OCI-LY7 (cell line): ENCODE measurements around the gene CSH1. TPM values are rescaled to one million over a fixed set of nuclear protein-coding genes. Genes with fewer than 3 reads are reported as not detected.

Experiments
- BruUV-seq: library from RNA; stranded (reverse); fragments of 400-500 nt; replicated peaks from 2 replicates; lab custom pipeline; 2021; lab: Mats Ljungman, UMichigan
- CTCF ChIA-PET: fragments of 300-600 bp; sonication (Branson Sonifier 250); formaldehyde crosslinking; loops from one replicate; lab custom pipeline; 2022; ENCODE audit warnings: antibody characterized with exemption; ENCODE audit not compliant: unreplicated experiment; lab: Charles Lee
- POLR2A ChIA-PET: fragments of 300-600 bp; sonication (Branson Sonifier 250); formaldehyde crosslinking; loops from one replicate; lab custom pipeline; 2022; ENCODE audit warnings: antibody characterized with exemption; lab: Charles Lee
- DNase-seq: peaks from one replicate; pipeline ENCODE4 v3.0.0-alpha.2; 2015; ENCODE audit warnings: low spot score
- H2AFZ ChIP-seq: fragments of 200-600 bp; sonication (generic), shearing (Covaris generic); 2 replicates; pipeline ENCODE4 v1.6.1; 2014; ENCODE audit warnings: mild to moderate bottlenecking, antibody characterized with exemption, low read length, moderate library complexity
- H3K27ac ChIP-seq: fragments of 200-600 bp; sonication (generic); 2 replicates; pipeline ENCODE4 v1.5.1; 2014; ENCODE audit warnings: mixed run types, low read depth, mild to moderate bottlenecking, moderate library complexity, low read length, inconsistent platforms; ENCODE audit not compliant: poor library complexity, severe bottlenecking
- H3K36me3 ChIP-seq: fragments of 200-600 bp; sonication (generic); 2 replicates; pipeline ENCODE4 v1.6.1; 2014; ENCODE audit warnings: mild to moderate bottlenecking, antibody characterized with exemption, low read length, moderate library complexity, mixed read lengths; ENCODE audit not compliant: insufficient read depth
- H3K4me1 ChIP-seq: fragments of 200-600 bp; sonication (generic); 2 replicates; pipeline ENCODE4 v1.5.1; 2014; ENCODE audit warnings: mild to moderate bottlenecking, low read length; ENCODE audit not compliant: insufficient read depth, poor library complexity, severe bottlenecking
- H3K4me2 ChIP-seq: fragments of 200-600 bp; sonication (generic); 2 replicates; pipeline ENCODE4 v1.6.1; 2014; ENCODE audit warnings: mild to moderate bottlenecking, low read length
- H3K4me3 ChIP-seq: fragments of 200-600 bp; sonication (generic); 2 replicates; pipeline ENCODE4 v1.5.1; 2014; ENCODE audit warnings: mild to moderate bottlenecking, low read depth, low read length; ENCODE audit not compliant: poor library complexity, severe bottlenecking
- H3K79me2 ChIP-seq: fragments of 200-600 bp; sonication (generic); 2 replicates; pipeline ENCODE4 v1.6.1; 2016; ENCODE audit warnings: low read depth, mild to moderate bottlenecking, low read length, moderate library complexity, mixed read lengths; ENCODE audit not compliant: insufficient read depth
- H3K9me2 ChIP-seq: fragments of 200-600 bp; sonication (generic); 2 replicates; pipeline ENCODE4 v1.6.1; 2016; ENCODE audit warnings: mild to moderate bottlenecking, low read length, mixed read lengths; ENCODE audit not compliant: insufficient read depth
- H3K9me3 ChIP-seq: fragments of 200-600 bp; sonication (generic); 2 replicates; pipeline ENCODE4 v1.6.1; 2014; ENCODE audit warnings: mild to moderate bottlenecking, mixed run types, low read length, mixed read lengths
- H4K20me1 ChIP-seq: fragments of 200-600 bp; sonication (generic); 2 replicates; pipeline ENCODE4 v1.6.1; 2014; ENCODE audit warnings: mild to moderate bottlenecking, antibody characterized with exemption, low read length, moderate library complexity, mixed read lengths; ENCODE audit not compliant: insufficient read depth
- EZH2phosphoT487 ChIP-seq: fragments of 200-600 bp; sonication (generic); IDR thresholded peaks from 2 replicates; pipeline ENCODE4 v1.6.1; 2018; ENCODE audit warnings: low read depth, borderline replicate concordance, mild to moderate bottlenecking, mixed run types, antibody characterized with exemption, low read length, moderate library complexity, mixed read lengths
- intact Hi-C: fragments of 100-400 bp; cut with micrococcal nuclease; formaldehyde crosslinking; loops from one replicate; pipeline ENCODE4 v1.10.0; 2022; ENCODE audit not compliant: unreplicated experiment
- total RNA-seq, 2 experiments: library from RNA; depleted of rRNA in 1 of 2; stranded (reverse); fragments of >200 nt in 1 of 2; shearing (Covaris generic) in 1 of 2; gene quantifications; 2 replicates each; pipeline ENCODE4 v1.2.3, GENCODE V29; 2014 to 2022
- TF ChIP-seq, protein P1 (sequence below): fragments of 200-600 bp; sonication (generic); conservative IDR thresholded peaks from 2 replicates; pipeline ENCODE4 v1.5.1; 2014; ENCODE audit warnings: mild to moderate bottlenecking, antibody characterized with exemption, low read length, moderate library complexity, mixed read lengths

CSH1 gene
- total RNA-seq, 2 experiments from 2014 or later, result not detected

DNA sequence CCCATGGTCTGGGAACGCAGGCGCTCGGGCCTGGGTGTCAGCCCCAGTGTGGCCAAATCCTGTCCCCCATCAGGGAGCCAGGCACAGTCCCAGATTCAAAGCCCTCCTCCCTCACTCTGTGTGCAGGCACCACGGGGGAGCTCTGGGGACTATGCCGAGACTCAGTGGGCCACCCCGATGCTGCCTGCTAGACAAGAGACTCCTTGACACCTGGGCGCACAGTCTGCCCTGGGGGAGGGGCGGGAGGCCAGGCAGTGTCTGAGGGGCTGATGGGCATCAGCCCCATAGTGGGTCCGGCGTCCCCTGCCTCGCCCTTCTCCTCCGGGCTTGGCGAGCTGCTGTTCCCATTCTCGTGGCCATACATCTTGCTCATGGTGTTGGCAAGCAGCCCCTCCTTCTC, 44.2 kb upstream of the CSH1 start:
- no peak overlapping the region for H2AFZ ChIP-seq
- DNase-seq, result no peak
- BruUV-seq, result no TSS peak
- H3K4me1 ChIP-seq, result peaks cover 69% of the 10 kb centered on the region
- no peak overlapping the region for H3K4me3 ChIP-seq
- H3K36me3 ChIP-seq, result no peaks in the 10 kb centered on the region; the same call in 1 of the 2 replicates
- no peaks in the 10 kb centered on the region for H4K20me1 ChIP-seq
- H3K4me2 ChIP-seq, result no peak overlapping the region
- no peaks in the 10 kb centered on the region for H3K79me2 ChIP-seq
- H3K27ac ChIP-seq, result no peak overlapping the region
- ChIA-PET POLR2A (interaction anchor here (0.7 kb wide), 1 partner anchor 18 kb away, joined by 3 read pairs; no protein-coding TSS in a partner anchor), CTCF (interaction anchor here (0.7 to 1.4 kb wide), 2 partner anchors 21 to 29 kb away, joined by 3 to 7 read pairs; no protein-coding TSS in a partner anchor)
- H3K9me2 ChIP-seq, result no peaks in the 10 kb centered on the region
- H3K9me3 ChIP-seq, result no peaks in the 10 kb centered on the region
- intact Hi-C loops, result no loop called here
- TF ChIP-seq EZH2phosphoT487, result no peak
- TF ChIP-seq, protein P1, sequence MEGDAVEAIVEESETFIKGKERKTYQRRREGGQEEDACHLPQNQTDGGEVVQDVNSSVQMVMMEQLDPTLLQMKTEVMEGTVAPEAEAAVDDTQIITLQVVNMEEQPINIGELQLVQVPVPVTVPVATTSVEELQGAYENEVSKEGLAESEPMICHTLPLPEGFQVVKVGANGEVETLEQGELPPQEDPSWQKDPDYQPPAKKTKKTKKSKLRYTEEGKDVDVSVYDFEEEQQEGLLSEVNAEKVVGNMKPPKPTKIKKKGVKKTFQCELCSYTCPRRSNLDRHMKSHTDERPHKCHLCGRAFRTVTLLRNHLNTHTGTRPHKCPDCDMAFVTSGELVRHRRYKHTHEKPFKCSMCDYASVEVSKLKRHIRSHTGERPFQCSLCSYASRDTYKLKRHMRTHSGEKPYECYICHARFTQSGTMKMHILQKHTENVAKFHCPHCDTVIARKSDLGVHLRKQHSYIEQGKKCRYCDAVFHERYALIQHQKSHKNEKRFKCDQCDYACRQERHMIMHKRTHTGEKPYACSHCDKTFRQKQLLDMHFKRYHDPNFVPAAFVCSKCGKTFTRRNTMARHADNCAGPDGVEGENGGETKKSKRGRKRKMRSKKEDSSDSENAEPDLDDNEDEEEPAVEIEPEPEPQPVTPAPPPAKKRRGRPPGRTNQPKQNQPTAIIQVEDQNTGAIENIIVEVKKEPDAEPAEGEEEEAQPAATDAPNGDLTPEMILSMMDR, result no peak

DNA sequence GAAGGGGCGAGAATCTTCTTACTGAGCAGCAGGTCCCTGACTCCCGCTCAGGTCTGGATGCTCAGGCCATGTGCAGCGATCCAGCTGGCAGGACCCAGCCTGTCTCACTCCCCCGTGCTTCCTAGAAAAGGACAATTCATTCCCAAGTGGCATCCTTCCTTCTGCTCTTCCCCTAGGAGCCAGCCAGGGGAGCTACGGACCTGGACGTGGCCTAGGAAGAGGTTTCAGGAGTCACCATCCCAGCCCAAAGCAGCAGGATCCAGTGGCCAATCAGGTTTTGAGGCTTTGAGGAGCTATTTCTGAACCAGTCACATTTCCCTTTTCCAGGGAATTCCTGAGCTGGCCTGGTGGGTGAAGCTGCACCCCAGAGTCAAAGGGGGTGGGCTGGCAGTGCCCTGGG, 43.5 kb upstream of the CSH1 start:
- intact Hi-C loops, result no loop called here
- Histone ChIP-seq H3K9me3 (no peaks in the 10 kb centered on the region), H3K27ac (no peak overlapping the region), H2AFZ (no peak overlapping the region), H3K4me3 (no peak overlapping the region), H3K79me2 (no peaks in the 10 kb centered on the region), H3K4me1 (peaks cover 69% of the 10 kb centered on the region), H4K20me1 (no peaks in the 10 kb centered on the region), H3K4me2 (peak overlapping the region; percentile 33; the same call in 1 of the 2 replicates), H3K9me2 (no peaks in the 10 kb centered on the region), H3K36me3 (no peaks in the 10 kb centered on the region; the same call in 1 of the 2 replicates)
- no TSS peak for BruUV-seq
- TF ChIP-seq EZH2phosphoT487, result no peak
- TF ChIP-seq, protein P1, result no peak
- POLR2A ChIA-PET, result interaction anchor here (0.7 kb wide), 1 partner anchor 18 kb away, joined by 3 read pairs; no protein-coding TSS in a partner anchor
- no peak for DNase-seq
- CTCF ChIA-PET, result interaction anchor here (0.7 to 1.4 kb wide), 2 partner anchors 20 to 28 kb away, joined by 3 to 7 read pairs; no protein-coding TSS in a partner anchor

DNA sequence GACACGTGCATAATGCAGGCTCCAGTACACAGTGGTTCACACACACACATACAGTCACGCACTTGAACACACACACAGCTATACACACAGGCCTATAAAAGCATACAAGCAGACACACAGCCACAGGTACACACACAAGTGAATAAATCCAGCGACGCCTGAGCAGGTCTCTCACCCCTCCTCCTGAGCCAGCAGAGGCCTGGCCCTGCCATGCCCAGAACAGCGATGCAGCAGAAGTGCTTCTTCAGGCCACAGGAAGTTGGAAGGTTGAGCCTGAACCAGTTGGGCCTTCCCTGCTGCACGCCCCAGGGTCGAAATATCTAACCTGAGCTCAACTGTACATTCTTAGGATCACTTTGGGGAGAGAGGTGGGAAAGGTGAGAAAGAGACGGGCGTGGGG, 43.0 kb upstream of the CSH1 start:
- BruUV-seq, result no TSS peak
- Histone ChIP-seq H3K9me2 (no peaks in the 10 kb centered on the region), H3K4me2 (peak overlapping the region; percentile 33; the same call in 1 of the 2 replicates), H3K9me3 (no peaks in the 10 kb centered on the region), H3K79me2 (no peaks in the 10 kb centered on the region), H3K27ac (peak overlapping the region; percentile 24), H2AFZ (no peak overlapping the region), H3K36me3 (no peaks in the 10 kb centered on the region; the same call in 1 of the 2 replicates), H3K4me1 (peaks cover 69% of the 10 kb centered on the region), H4K20me1 (no peaks in the 10 kb centered on the region), H3K4me3 (no peak overlapping the region)
- intact Hi-C loops, result no loop called here
- DNase-seq, result no peak
- ChIA-PET POLR2A (no interaction called here), CTCF (interaction anchor here (1.4 kb wide), 1 partner anchor 20 kb away, joined by 7 read pairs; no protein-coding TSS in a partner anchor)
- TF ChIP-seq, protein P1, result no peak
- no peak for TF ChIP-seq EZH2phosphoT487
